Neural crest cell (in vitro differentiated cells): ENCODE results near the gene ZNF622. TPM values are rescaled to one million over a fixed set of nuclear protein-coding genes. Genes with fewer than 3 reads are reported as not detected.
"Not testable (repeated sequence)": the region's sequence is repeated elsewhere in the genome, so short reads cannot be mapped to it uniquely, and the experiment has no call there.

Experiments used
- DNase-seq: peaks from one replicate; pipeline ENCODE4 v3.0.0; 2021; ENCODE audit warnings: low read depth, mixed read lengths, low spot score
- H3K27ac Mint-ChIP-seq: one replicate; pipeline ENCODE4 v1.8.0; 2021; ENCODE audit warnings: mild to moderate bottlenecking, mixed read lengths; ENCODE audit not compliant: unreplicated experiment
- H3K27me3 Mint-ChIP-seq: 2 replicates; pipeline ENCODE4 v1.8.0; 2021; ENCODE audit warnings: low read depth, mild to moderate bottlenecking, mixed read lengths
- H3K36me3 Mint-ChIP-seq: 2 replicates; pipeline ENCODE4 v1.8.0; 2021; ENCODE audit warnings: low read depth, mild to moderate bottlenecking, mixed read lengths
- H3K4me1 Mint-ChIP-seq: 2 replicates; pipeline ENCODE4 v1.8.0; 2021; ENCODE audit warnings: mixed read lengths
- H3K4me3 Mint-ChIP-seq: one replicate; pipeline ENCODE4 v1.8.0; 2021; ENCODE audit warnings: mild to moderate bottlenecking, mixed read lengths
- H3K9me3 Mint-ChIP-seq: 2 replicates; pipeline ENCODE4 v1.8.0; 2021; ENCODE audit warnings: mixed read lengths
- total RNA-seq: library from RNA; stranded (reverse); gene quantifications from 2 replicates; pipeline ENCODE4 v1.2.1, GENCODE V29; 2021
- TF ChIP-seq, protein P1 (sequence below): fragments of 200-600 bp; sonication (generic); conservative IDR thresholded peaks from 2 replicates; pipeline ENCODE4 v1.5.0; 2021; ENCODE audit warnings: antibody characterized with exemption, mild to moderate bottlenecking

Gene ZNF622
- total RNA-seq, 1 donor from 2014 or later, result 24.0 TPM

DNA sequence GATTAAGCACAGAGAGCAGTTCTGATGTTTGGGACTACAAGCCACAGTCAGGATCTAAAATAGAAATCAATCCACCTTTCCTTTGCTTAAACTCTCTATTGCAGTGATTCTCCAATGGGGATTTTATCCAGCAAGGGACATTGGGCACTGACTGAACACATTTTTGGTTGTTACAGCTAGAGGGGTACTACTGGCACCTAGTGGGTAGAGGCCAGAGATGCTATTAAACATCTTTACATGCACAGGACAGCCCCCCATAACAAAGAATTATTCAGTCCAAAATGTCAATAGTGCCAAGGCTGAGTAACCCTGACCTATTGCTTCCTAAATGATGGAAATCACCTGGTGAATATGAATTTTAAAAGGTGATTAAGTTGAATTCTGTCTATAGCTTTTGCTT lies 12.0 kb downstream of the ZNF622 start:
- no peak overlapping the region for H3K4me3 Mint-ChIP-seq
- no peak overlapping the region for H3K27ac Mint-ChIP-seq
- no peaks in the 10 kb centered on the region for H3K9me3 Mint-ChIP-seq
- no peaks in the 10 kb centered on the region for H3K27me3 Mint-ChIP-seq
- peaks cover 6% of the 10 kb centered on the region for H3K4me1 Mint-ChIP-seq
- TF ChIP-seq, protein P1, sequence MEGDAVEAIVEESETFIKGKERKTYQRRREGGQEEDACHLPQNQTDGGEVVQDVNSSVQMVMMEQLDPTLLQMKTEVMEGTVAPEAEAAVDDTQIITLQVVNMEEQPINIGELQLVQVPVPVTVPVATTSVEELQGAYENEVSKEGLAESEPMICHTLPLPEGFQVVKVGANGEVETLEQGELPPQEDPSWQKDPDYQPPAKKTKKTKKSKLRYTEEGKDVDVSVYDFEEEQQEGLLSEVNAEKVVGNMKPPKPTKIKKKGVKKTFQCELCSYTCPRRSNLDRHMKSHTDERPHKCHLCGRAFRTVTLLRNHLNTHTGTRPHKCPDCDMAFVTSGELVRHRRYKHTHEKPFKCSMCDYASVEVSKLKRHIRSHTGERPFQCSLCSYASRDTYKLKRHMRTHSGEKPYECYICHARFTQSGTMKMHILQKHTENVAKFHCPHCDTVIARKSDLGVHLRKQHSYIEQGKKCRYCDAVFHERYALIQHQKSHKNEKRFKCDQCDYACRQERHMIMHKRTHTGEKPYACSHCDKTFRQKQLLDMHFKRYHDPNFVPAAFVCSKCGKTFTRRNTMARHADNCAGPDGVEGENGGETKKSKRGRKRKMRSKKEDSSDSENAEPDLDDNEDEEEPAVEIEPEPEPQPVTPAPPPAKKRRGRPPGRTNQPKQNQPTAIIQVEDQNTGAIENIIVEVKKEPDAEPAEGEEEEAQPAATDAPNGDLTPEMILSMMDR, result peak; percentile 18
- no peak for DNase-seq
- H3K36me3 Mint-ChIP-seq, result peaks cover 4% of the 10 kb centered on the region

GRCh38 chr5:16450163-16450562 lies 15.4 kb downstream of the ZNF622 start:
- Mint-ChIP-seq H3K4me3 (no peak overlapping the region), H3K27me3 (no peaks in the 10 kb centered on the region), H3K36me3 (peaks cover 10% of the 10 kb centered on the region), H3K4me1 (no peaks in the 10 kb centered on the region), H3K27ac (no peak overlapping the region), H3K9me3 (no peaks in the 10 kb centered on the region)
- no peak for DNase-seq
- TF ChIP-seq, protein P1, result no peak

DNA sequence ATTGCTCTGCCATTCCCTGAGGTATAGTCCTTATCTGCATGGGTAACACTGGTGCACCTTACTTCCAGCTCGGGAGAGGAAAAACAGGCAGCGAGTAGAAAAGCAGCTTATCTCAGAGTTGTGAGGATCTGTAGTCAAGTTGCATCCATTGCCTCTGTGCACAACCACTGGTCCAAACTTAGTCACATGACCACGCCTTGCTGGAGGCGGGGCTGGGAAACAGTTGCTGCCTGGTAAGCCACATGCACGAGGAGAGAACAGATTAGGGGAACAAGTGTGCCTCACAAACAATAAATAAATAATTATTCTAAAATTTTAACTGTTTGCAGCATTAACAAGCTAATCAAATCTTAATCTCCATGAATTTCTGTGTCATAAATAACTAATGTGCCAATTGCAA lies 18.6 kb downstream of the ZNF622 start:
- Mint-ChIP-seq H3K36me3 (peaks cover 12% of the 10 kb centered on the region), H3K27me3 (no peaks in the 10 kb centered on the region), H3K27ac (no peak overlapping the region), H3K4me1 (no peaks in the 10 kb centered on the region), H3K4me3 (no peak overlapping the region), H3K9me3 (no peaks in the 10 kb centered on the region)
- TF ChIP-seq, protein P1, result no peak
- no peak for DNase-seq

DNA sequence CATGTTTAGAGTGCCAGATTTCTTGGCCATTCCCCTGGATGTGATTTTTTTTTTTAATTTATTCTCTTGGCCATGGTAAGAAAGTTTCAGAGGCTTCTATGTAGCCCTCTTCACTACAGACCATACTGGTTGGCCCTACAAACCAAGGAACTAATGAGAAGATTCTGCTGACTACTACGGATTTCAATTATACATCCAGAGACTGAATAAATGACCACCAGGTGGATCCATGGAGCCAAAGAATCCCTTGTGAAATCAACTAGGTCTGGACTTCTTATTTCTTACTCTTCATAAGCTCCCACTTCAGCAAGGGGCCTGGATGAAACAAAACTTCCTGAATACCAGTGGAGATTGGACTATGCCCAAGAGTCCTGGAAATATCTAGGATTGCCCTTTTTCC lies 27.6 kb downstream of the ZNF622 start:
- Mint-ChIP-seq H3K4me3 (no peak overlapping the region), H3K36me3 (peaks cover 2% of the 10 kb centered on the region), H3K9me3 (no peaks in the 10 kb centered on the region), H3K27me3 (peaks cover 2% of the 10 kb centered on the region), H3K27ac (no peak overlapping the region), H3K4me1 (no peaks in the 10 kb centered on the region)
- TF ChIP-seq, protein P1, result no peak
- no peak for DNase-seq

- H3K36me3 Mint-ChIP-seq, H3K4me1 Mint-ChIP-seq, H3K27me3 Mint-ChIP-seq, H3K9me3 Mint-ChIP-seq, DNase-seq, H3K27ac Mint-ChIP-seq, H3K4me3 Mint-ChIP-seq: not testable (repeated sequence)
These were observed 29.4 kb downstream of the ZNF622 start for GRCh38 chr5:16436065-16436682.

- no peaks in the 10 kb centered on the region for H3K9me3 Mint-ChIP-seq
- H3K27ac Mint-ChIP-seq, result no peak overlapping the region
- H3K36me3 Mint-ChIP-seq, result no peaks in the 10 kb centered on the region
- TF ChIP-seq, protein P1, result no peak
- H3K27me3 Mint-ChIP-seq, result peaks cover 9% of the 10 kb centered on the region
- H3K4me3 Mint-ChIP-seq, result no peak overlapping the region
- no peak for DNase-seq
- H3K4me1 Mint-ChIP-seq, result peaks cover 17% of the 10 kb centered on the region
These were observed 34.1 kb downstream of the ZNF622 start for GRCh38 chr5:16431490-16431889.
